H9 (cell line): ENCODE data around the gene HEATR5B. TPM values are rescaled to one million over a fixed set of nuclear protein-coding genes. Genes with fewer than 3 reads are reported as not detected.

Experiments used
- DNase-seq: peaks from one replicate; pipeline ENCODE4 v3.0.0-alpha.2; 2017
- H2AFZ ChIP-seq: one replicate; pipeline ENCODE4 v1.6.1; 2013; ENCODE audit warnings: mild to moderate bottlenecking, low read length, control low read depth, moderate library complexity
- H2AK5ac ChIP-seq: 2 replicates; pipeline ENCODE4 v1.6.1; 2013; ENCODE audit warnings: low read length, control low read depth, mixed read lengths; ENCODE audit not compliant: insufficient read length
- H2BK120ac ChIP-seq: one replicate; pipeline ENCODE4 v1.6.1; 2013; ENCODE audit warnings: low read depth, mild to moderate bottlenecking, low read length, control low read depth, inconsistent platforms; ENCODE audit not compliant: poor library complexity, severe bottlenecking
- H2BK12ac ChIP-seq: 2 replicates; pipeline ENCODE4 v1.6.1; 2013; ENCODE audit warnings: low read length, control low read depth, mixed read lengths, low read depth; ENCODE audit not compliant: insufficient read length
- H2BK15ac ChIP-seq: 2 replicates; pipeline ENCODE4 v1.6.1; 2013; ENCODE audit warnings: low read depth, low read length, control low read depth
- H2BK20ac ChIP-seq: one replicate; pipeline ENCODE4 v1.6.1; 2013; ENCODE audit warnings: low read depth, mild to moderate bottlenecking, low read length, control low read depth, inconsistent platforms; ENCODE audit not compliant: poor library complexity, severe bottlenecking
- H2BK5ac ChIP-seq: 2 replicates; pipeline ENCODE4 v1.6.1; 2013; ENCODE audit warnings: low read length, control low read depth, mixed read lengths; ENCODE audit not compliant: insufficient read length
- H3K14ac ChIP-seq: 2 replicates; pipeline ENCODE4 v1.6.1; 2013; ENCODE audit warnings: low read length, control low read depth; ENCODE audit not compliant: insufficient read depth
- H3K18ac ChIP-seq: 2 replicates; pipeline ENCODE4 v1.6.1; 2013; ENCODE audit warnings: low read depth, mild to moderate bottlenecking, mixed read lengths, low read length, control low read depth; ENCODE audit not compliant: insufficient read length
- H3K23ac ChIP-seq: 2 replicates; pipeline ENCODE4 v1.6.1; 2013; ENCODE audit warnings: low read length, control low read depth, mixed read lengths, low read depth; ENCODE audit not compliant: insufficient read length
- H3K23me2 ChIP-seq: 2 replicates; pipeline ENCODE4 v1.6.1; 2013; ENCODE audit warnings: low read depth, mild to moderate bottlenecking, mixed read lengths, low read length, control low read depth; ENCODE audit not compliant: insufficient read length, poor library complexity, severe bottlenecking
- H3K27ac ChIP-seq: 2 replicates; pipeline ENCODE4 v1.5.1; 2013; ENCODE audit warnings: low read length, control low read depth, mixed read lengths, low read depth; ENCODE audit not compliant: insufficient read length
- H3K27me3 ChIP-seq: 2 replicates; pipeline ENCODE4 v1.6.1; 2013; ENCODE audit warnings: low read length, control low read depth, inconsistent platforms; ENCODE audit not compliant: insufficient read depth
- H3K4ac ChIP-seq: 2 replicates; pipeline ENCODE4 v1.6.1; 2013; ENCODE audit warnings: low read depth, mild to moderate bottlenecking, control low read depth, inconsistent platforms, low read length, moderate library complexity
- H3K4me1 ChIP-seq: 2 replicates; pipeline ENCODE4 v1.6.1; 2013; ENCODE audit warnings: low read length, control low read depth, inconsistent platforms; ENCODE audit not compliant: insufficient read depth
- H3K4me2 ChIP-seq: 2 replicates; pipeline ENCODE4 v1.6.1; 2013; ENCODE audit warnings: low read length, control low read depth, mixed read lengths; ENCODE audit not compliant: insufficient read length, insufficient read depth
- H3K56ac ChIP-seq: 2 replicates; pipeline ENCODE4 v1.6.1; 2013; ENCODE audit warnings: low read depth, mild to moderate bottlenecking, mixed read lengths, low read length, control low read depth; ENCODE audit not compliant: insufficient read length
- H3K79me1 ChIP-seq: 2 replicates; pipeline ENCODE4 v1.6.1; 2013; ENCODE audit warnings: low read depth, mild to moderate bottlenecking, moderate library complexity, low read length, control low read depth, inconsistent platforms; ENCODE audit not compliant: insufficient read depth, poor library complexity, severe bottlenecking
- H3K79me2 ChIP-seq: 2 replicates; pipeline ENCODE4 v1.6.1; 2013; ENCODE audit warnings: low read length, control low read depth, inconsistent platforms; ENCODE audit not compliant: insufficient read depth
- H3K9ac ChIP-seq: 2 replicates; pipeline ENCODE4 v1.6.1; 2013; ENCODE audit warnings: low read length, control low read depth, mixed read lengths; ENCODE audit not compliant: insufficient read length; ENCODE audit errors: extremely low read depth
- H3K9me3 ChIP-seq: one replicate; pipeline ENCODE4 v1.6.1; 2013; ENCODE audit warnings: low read depth, low read length, inconsistent platforms; ENCODE audit not compliant: control insufficient read depth
- H3T11ph ChIP-seq: one replicate; pipeline ENCODE4 v1.6.1; 2013; ENCODE audit warnings: mild to moderate bottlenecking, low read length, control low read depth, inconsistent platforms
- H4K20me1 ChIP-seq: one replicate; pipeline ENCODE4 v1.6.1; 2013; ENCODE audit not compliant: control insufficient read depth, insufficient read length, insufficient read depth
- H4K5ac ChIP-seq: 2 replicates; pipeline ENCODE4 v1.6.1; 2013; ENCODE audit warnings: low read depth, mild to moderate bottlenecking, mixed read lengths, low read length, control low read depth; ENCODE audit not compliant: insufficient read length
- H4K8ac ChIP-seq: replicated peaks from 2 replicates; pipeline ENCODE4 v1.6.1; 2013; ENCODE audit warnings: low read length, control low read depth, mixed read lengths, low read depth; ENCODE audit not compliant: insufficient read length
- H4K91ac ChIP-seq: 2 replicates; pipeline ENCODE4 v1.6.1; 2013; ENCODE audit warnings: low read depth, mild to moderate bottlenecking, moderate library complexity, mixed read lengths, low read length, control low read depth; ENCODE audit not compliant: insufficient read length
- H3K27ac Mint-ChIP-seq, 3 experiments: 2 replicates in 2 of 3; 3 replicates in 1 of 3; pipeline ENCODE4 v1.8.0; 2020 to 2021; ENCODE audit warnings: mixed read lengths in 3 of 3, mild to moderate bottlenecking in 1 of 3, moderate library complexity in 1 of 3
- H3K27me3 Mint-ChIP-seq: 2 replicates; pipeline ENCODE4 v1.8.0; 2021; ENCODE audit warnings: low read depth, mild to moderate bottlenecking, moderate library complexity, mixed read lengths
- H3K36me3 Mint-ChIP-seq, 3 experiments: 2 replicates in 2 of 3; 3 replicates in 1 of 3; pipeline ENCODE4 v1.8.0; 2020 to 2021; ENCODE audit warnings: low read depth in 3 of 3, mixed read lengths in 3 of 3; ENCODE audit not compliant: insufficient read depth in 1 of 3
- H3K4me1 Mint-ChIP-seq, 2 experiments: 2 replicates each; pipeline ENCODE4 v1.8.0; 2020; ENCODE audit warnings: mixed read lengths in 2 of 2
- H3K4me3 Mint-ChIP-seq, 2 experiments: 2 replicates in 1 of 2; 3 replicates in 1 of 2; pipeline ENCODE4 v1.8.0; 2020 to 2021; ENCODE audit warnings: mild to moderate bottlenecking in 2 of 2, mixed read lengths in 2 of 2, moderate library complexity in 1 of 2
- H3K9me3 Mint-ChIP-seq, 2 experiments: 2 replicates in 1 of 2; 3 replicates in 1 of 2; pipeline ENCODE4 v1.8.0; 2020; ENCODE audit warnings: mild to moderate bottlenecking in 2 of 2, mixed read lengths in 2 of 2, moderate library complexity in 1 of 2
- WGBS: extraction: QIAGEN DNeasy Blood & Tissue Kit; methylation state at CpG from one replicate; pipeline ENCODE4 v1.1.7; 2013; ENCODE audit warnings: missing lambda C conversion rate, low lambda C conversion rate, mixed read lengths; ENCODE audit not compliant: insufficient read length; ENCODE audit errors: extremely low coverage; 5-methylcytosine and 5-hydroxymethylcytosine counted together
- total RNA-seq: library from RNA; stranded (reverse); gene quantifications from 2 replicates; pipeline ENCODE4 v1.2.1, GENCODE V29; 2021
- TF ChIP-seq, protein P1 (sequence below): fragments of 200-600 bp; sonication (generic); conservative IDR thresholded peaks from 3 replicates; pipeline ENCODE4 v1.8.0; 2021; ENCODE audit warnings: antibody characterized with exemption, mild to moderate bottlenecking

Gene HEATR5B
- total RNA-seq, 1 experiment from 2014 or later = 14.0 TPM

GRCh38 chr2:37109523-37109922 is 25.4 kb upstream of the HEATR5B start:
- H2BK5ac ChIP-seq = no peak overlapping the region
- H4K91ac ChIP-seq = no peak overlapping the region
- no peak overlapping the region for H4K8ac ChIP-seq
- no peak overlapping the region for H3K4me3 Mint-ChIP-seq
- H3K23me2 ChIP-seq = no peaks in the 10 kb centered on the region
- no peak overlapping the region for H3K4me2 ChIP-seq
- no peak overlapping the region for H3K23ac ChIP-seq
- no peaks in the 10 kb centered on the region for H3K79me2 ChIP-seq
- no peak overlapping the region for H2BK20ac ChIP-seq
- no peak overlapping the region for H3K14ac ChIP-seq
- H3K79me1 ChIP-seq = no peaks in the 10 kb centered on the region
- H3K4me1 ChIP-seq = no peaks in the 10 kb centered on the region; the same call in 1 of the 2 replicates
- H3K27me3 ChIP-seq = no peaks in the 10 kb centered on the region
- no CpG with 5 or more reads among the region's 4 CpGs for WGBS
- H3K9me3 Mint-ChIP-seq = no peaks in the 10 kb centered on the region
- no peak overlapping the region for H3K4ac ChIP-seq
- no peak overlapping the region for H2AFZ ChIP-seq
- no peak overlapping the region for H2BK12ac ChIP-seq
- no peak overlapping the region for H2AK5ac ChIP-seq
- peaks cover 11 to 17% of the 10 kb centered on the region in 2 experiments for H3K4me1 Mint-ChIP-seq
- no peak overlapping the region for H3K9ac ChIP-seq
- no peaks in the 10 kb centered on the region for H4K20me1 ChIP-seq
- no peak overlapping the region for H4K5ac ChIP-seq
- H3K56ac ChIP-seq = no peak overlapping the region
- no peak for DNase-seq
- no peak overlapping the region for H2BK120ac ChIP-seq
- H2BK15ac ChIP-seq = no peak overlapping the region
- H3T11ph ChIP-seq = no peak overlapping the region
- no peak overlapping the region for H3K18ac ChIP-seq
- TF ChIP-seq, protein P1, sequence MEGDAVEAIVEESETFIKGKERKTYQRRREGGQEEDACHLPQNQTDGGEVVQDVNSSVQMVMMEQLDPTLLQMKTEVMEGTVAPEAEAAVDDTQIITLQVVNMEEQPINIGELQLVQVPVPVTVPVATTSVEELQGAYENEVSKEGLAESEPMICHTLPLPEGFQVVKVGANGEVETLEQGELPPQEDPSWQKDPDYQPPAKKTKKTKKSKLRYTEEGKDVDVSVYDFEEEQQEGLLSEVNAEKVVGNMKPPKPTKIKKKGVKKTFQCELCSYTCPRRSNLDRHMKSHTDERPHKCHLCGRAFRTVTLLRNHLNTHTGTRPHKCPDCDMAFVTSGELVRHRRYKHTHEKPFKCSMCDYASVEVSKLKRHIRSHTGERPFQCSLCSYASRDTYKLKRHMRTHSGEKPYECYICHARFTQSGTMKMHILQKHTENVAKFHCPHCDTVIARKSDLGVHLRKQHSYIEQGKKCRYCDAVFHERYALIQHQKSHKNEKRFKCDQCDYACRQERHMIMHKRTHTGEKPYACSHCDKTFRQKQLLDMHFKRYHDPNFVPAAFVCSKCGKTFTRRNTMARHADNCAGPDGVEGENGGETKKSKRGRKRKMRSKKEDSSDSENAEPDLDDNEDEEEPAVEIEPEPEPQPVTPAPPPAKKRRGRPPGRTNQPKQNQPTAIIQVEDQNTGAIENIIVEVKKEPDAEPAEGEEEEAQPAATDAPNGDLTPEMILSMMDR = no peak
- H3K27ac ChIP-seq = no peak overlapping the region
- H3K27me3 Mint-ChIP-seq = no peaks in the 10 kb centered on the region
- H3K27ac Mint-ChIP-seq = no peak overlapping the region; a peak in 1 of 7 replicates
- H3K9me3 ChIP-seq = no peaks in the 10 kb centered on the region
- H3K36me3 Mint-ChIP-seq = peaks cover 13 to 49% (median 41%) of the 10 kb centered on the region in 3 experiments; a peak in 6 of 7 replicates
